RKO (cell line): ENCODE results near the gene ALOXE3.
A peak's percentile ranks its signal among the peaks of the same experiment; 100 is the strongest.

Experiments
- DNase-seq: peaks from one replicate; pipeline ENCODE4 v3.0.0-alpha.2; 2016; ENCODE audit warnings: low spot score

Gene ALOXE3

DNA sequence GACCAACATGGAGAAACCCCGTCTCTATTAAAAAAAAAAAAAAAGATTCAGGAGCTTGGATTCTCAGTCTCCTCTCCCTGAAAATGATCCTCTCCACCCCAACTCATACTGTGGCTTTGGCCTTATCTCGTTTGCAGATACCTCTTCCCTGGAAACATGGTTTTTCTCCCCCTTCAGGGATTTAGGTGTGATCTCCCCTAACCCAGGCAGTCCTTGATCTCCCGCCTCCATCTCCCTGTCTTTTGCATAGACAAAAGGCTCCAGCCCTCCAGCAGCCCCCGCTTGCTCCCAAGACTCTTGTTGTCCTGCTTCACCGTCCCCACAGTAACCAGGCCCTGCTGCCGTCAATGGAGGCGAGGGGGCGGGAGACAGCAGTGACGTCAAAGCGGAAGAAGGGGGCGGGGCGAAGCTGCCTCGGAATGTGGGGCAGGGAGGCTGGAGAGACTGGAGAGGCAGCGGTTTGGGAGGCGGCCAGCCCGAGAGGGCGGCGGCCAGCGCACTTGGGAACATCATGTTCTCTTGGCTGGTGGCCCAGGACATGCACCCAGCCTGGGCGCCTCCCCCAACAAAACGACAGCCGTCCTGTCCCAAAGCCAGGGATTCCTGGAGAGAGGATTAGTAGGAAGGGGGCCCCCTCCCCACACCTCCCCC is 35.8 kb upstream of the ALOXE3 start:
- peak; percentile 87 for DNase-seq

DNA sequence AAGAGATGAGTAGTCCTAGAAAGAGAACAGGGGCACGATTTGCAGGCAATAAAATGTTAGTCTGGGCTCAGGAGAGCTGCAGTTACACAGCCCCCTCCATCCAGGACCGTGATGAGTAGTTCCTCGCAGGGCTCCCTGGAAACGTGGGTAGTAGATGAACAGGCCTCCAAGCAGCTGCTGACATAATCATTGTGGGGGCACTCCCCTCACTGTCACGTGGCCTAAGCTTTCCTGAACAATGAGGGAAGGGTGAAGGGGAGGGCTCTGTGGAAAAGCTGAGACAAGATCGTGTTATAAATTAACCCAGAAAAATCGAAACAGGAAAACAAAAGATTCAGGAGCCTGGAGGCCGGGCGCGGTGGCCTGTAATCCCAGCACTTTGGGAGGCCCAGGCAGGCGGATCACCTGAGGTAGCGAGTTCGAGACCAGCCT is 35.2 kb upstream of the ALOXE3 start:
- peak; percentile 89 for DNase-seq

DNA sequence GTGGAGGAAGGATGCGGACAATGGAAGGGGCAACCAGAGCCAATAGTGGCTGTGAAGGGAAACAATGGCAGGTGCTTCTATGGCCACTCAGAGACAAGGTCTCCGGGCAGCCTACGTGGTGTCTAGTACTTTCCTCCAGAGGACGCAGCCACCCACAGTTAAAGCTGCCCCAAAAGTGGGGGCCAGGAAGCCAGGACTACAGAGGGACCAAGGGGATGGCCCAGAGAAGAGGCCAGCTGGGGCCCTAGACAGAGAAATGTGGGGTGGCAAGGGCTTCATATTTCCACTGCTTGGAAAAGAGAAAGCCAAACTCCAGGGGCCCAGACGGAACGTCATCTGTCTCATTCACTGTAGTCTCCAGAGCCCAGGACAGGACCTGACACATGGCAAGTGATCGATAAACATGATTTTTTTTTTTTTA is 34.7 kb upstream of the ALOXE3 start:
- DNase-seq, result no peak

DNA sequence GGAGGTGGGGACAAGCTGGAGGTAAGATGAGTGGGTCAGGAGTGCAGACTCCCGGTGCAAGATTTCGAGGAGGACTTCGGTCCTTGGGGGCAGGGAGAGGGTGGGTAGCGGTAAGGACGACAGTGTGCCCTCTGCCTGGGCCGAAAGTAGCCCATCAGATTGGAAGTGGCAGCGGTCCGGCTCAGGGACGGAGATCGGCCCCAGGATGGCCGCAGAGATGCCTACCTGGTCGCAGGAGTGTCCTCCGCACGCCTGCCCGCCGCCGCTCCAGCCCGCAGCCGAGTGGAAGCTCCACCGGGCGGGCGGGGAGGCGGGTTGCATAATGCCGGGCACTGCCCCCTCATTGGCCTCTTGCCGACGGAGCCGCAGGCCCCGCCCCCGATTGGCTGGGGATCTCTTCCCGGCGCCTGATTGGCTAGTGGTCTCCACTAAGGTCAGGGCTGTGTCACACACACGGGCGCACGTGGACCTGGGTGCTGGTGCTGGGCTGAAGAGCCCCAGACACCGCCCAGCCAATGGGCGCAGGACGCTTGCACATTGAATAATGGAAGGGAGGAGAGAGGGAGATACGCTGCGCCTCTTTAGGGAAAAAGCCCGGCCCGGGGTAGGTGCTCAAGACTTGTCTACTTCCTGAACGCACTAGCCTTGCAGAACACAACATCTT is 33.9 kb upstream of the ALOXE3 start, which contains the start of gene PER1:
TSS of gene PER1 (minus strand) at position 293 of the 664 bp plus-strand sequence. CDS start 1,698 bp downstream, outside the sequence.
- peak; percentile 94 for DNase-seq

GRCh38 chr17:8151641-8152111 is 33.4 kb upstream of the ALOXE3 start:
- peak; percentile 64 for DNase-seq

DNA sequence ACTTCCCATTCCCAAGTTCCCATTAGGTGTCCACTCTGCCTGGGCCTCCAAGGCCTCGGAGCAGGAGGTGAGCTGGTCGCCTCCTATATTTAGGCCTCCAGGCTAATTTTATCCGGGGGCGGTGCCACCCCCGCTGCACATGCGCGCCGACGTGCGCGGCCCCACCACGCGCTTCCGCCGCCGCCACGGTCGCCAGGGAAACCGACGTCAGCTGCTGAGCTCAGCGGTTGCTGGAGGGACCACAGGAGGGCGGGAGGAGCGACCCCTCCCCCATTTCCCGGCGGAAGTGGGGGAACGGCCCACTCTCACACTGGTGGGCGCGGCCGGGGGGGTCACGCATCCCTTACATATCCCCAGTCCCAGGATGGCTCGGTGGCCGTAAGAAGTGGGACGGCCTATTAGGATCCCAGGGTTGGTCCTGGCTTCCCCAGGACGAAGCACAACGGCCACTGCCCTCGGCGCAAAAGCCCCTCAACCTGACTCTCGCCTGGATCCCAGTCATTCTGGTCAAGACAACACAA is 32.9 kb upstream of the ALOXE3 start:
- peak; percentile 82 for DNase-seq

GRCh38 chr17:8150194-8151119 is 32.1 kb upstream of the ALOXE3 start:
- DNase-seq, result no peak

DNA sequence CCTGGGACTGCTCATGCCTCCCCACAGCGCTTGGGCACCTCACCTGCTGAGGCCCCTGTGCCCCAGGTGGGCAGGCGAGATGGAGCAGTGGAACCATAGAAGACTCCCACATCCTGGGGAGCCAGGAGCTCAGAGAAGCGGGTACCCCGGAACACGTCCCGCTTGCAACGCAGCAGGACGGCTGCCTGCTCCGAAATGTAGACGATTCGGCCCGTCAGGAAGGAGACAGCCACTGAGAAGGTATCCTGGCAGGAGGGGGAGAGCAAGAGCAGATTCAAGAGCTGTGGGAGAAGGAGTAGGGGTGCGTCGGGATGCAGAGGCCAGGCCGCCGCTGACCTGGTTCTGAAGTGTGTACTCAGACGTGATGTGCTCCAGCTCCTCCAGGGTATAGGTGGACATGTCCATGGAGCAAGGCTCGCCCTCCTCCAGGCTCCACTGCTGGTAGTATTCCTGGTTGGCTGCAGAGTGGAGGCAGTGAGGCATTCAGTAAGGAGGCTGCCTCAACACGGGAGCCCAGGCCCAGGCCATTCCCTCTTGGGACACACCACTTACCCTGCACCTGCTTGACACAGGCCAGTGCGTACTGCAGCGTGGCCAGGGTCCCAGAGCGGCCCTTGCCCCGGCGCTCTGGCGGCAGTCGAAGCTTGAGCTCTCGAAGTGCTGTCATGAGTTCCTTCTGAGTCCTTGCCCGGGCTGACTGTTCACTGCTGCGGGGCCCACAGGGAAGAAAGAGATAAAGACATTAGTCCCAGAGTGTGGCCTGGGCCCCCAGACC is 31.3 kb upstream of the ALOXE3 start:
- DNase-seq, result no peak

GRCh38 chr17:8148560-8148959 is 30.2 kb upstream of the ALOXE3 start:
- DNase-seq, result no peak

GRCh38 chr17:8147805-8148404 is 29.6 kb upstream of the ALOXE3 start:
- no peak for DNase-seq

DNA sequence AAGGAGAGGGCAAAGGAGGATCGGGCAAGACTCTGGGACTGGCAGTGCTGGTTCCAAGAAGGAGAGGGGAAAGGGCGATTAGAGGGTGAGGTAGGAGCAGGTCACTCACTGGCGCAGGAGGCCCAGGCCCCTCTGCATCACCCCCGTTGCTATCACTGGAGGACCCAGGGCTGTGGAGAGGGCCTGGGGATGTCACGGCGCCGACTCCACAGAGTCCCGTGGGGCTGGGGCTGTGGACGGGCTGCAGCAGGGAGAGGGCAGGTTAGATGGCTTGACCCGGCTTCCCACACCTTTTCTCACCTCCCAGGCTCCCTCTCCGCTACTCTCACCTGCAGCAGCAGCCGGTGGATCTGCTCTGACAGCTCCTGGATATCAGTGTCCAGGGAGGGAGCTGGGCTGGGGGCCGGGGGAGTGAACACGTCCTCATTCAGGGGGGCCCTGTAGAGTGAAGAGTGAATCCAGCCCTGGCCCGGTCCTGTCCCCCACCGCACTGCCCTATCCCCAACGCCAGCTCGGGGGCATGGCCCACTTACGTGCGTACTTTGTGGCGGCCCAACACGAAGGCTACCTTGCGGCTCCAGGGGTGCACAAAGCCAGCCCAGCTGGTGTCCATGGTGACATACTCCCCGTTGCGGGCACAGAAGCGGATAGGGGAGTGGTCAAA is 29.0 kb upstream of the ALOXE3 start:
- no peak for DNase-seq

DNA sequence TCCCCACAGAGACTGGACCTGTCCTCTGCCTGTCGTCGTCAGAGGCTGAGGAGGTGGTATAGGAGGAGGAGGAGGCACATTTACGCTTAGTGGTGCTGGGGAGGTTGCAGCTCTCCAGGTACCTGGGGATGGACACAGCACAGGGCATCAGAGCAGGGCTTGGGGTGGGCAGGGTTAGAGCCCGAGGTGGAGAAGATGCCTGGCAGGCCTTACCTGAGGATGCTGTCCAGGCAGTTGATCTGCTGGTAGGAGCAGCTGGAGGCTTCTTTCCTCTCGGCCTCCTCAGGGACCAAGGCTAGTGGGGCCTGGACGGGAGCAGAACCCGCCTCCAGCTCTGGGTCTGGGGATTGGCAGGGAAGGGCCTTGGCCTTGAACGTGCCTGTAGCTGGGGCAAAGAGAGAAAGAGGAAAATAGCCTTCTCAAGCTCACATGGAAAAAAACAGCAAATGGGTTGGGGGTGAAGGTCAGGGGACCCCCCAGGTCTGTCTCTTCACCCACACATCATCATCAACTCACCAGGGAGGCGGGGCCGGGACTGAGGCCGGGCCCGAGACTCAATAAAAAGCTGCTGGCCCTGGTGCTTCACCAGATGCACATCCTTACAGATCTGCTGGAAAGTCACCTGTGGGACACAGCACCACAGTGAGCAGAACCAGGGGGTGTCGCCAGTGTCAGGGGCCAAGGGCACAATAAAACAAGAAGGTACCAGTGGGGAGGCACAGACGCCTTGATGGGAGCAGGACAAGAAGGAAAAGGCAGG is 28.2 kb upstream of the ALOXE3 start:
- DNase-seq, result no peak

DNA sequence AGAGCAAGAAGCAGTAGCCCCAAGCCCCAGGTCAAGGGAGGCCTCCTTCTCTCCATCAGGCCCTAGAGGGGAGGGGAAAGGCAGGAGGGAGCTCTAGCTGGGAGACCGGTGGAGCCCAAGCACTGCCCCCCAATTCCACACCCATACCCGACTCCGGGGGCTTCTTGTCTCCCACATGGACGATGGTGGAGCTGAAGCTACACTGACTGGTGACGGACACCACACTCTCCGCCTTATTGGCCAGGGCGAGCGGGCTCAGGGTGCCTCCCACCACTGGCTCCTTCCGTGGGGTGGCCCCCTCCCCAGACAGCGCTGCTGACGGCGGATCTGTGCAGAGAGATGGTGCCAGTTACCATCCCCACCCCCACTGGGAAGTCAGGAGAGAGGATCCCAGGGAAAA is 27.5 kb upstream of the ALOXE3 start:
- DNase-seq, result no peak

DNA sequence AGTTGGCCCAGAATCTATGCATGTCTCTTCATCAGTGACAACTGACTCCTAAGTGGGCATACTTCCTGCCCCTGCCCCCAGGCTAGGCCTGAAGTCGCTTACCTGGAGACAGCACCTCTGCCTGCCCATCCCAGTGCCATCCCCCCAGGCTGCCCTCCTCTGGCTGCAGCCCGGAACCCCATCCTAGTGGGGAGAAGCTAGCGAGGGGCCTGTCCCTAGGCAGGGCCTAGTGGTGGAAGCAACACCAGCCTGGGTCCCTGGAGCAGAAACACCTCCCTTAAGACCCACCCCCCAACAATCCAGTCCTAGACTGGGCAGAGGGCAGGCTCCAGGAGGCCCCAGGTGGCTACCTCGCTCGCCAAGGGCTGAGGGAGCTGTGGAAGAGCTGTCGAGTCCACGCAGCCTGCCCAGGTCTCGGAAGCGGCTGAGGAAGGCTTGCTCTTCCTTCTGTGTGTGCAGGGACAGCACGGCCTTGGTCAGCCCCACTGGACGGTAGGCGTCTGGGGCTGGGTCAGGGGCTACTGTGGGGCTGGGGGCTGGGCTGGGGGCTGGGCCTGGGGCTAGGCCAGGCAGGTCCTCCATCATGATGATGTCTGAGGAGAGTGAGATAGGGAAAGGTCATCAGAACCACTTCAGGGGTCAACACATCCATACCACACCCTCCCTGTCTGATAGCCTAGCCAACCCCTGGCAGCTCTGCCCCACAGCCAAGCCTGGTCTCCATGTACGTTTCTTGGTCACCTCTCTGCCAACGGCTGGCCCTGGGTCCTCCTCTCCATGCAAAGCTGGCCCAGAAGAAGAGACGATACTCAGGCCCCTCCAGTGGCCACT is 26.3 kb upstream of the ALOXE3 start:
- no peak for DNase-seq

DNA sequence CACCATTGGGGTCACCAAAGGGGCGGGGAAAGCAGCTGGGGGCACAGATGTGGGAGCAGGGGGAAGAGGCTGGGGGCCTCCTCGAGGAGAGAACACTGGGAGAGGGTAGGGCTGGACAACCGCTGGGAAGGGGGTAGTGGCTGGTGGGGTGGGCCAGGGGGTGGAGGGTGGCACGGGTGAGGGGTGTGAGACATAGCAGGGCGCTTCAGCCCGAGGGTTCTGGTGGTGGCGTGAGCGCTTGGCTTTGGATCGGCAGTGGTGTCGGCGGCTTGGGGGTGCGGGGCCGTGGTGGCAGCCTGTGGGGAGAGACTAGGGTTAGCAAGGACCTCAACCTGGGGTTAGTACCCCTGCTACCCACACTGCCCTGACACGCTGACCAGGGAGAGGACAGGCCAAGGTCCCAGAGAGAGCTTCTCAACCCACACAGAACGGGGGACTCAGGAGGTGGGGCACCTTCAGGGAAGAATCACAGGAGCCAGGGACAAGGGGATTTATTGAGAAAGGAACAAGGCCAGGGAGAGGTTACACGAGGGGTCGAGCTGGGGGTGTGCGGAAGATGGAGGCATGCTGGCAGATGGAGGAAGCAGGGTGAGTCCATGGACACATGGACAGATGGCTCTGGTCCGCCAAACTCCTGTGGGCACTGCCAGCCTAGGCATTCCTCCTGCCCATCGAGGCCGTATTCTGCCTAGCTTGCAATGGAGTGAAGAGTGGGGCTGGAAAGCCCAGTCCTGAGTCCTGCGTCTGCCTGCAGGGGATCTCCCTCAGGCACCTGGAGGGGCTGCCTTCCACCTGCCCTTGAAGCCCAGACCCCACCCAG is 25.5 kb upstream of the ALOXE3 start:
- no peak for DNase-seq

DNA sequence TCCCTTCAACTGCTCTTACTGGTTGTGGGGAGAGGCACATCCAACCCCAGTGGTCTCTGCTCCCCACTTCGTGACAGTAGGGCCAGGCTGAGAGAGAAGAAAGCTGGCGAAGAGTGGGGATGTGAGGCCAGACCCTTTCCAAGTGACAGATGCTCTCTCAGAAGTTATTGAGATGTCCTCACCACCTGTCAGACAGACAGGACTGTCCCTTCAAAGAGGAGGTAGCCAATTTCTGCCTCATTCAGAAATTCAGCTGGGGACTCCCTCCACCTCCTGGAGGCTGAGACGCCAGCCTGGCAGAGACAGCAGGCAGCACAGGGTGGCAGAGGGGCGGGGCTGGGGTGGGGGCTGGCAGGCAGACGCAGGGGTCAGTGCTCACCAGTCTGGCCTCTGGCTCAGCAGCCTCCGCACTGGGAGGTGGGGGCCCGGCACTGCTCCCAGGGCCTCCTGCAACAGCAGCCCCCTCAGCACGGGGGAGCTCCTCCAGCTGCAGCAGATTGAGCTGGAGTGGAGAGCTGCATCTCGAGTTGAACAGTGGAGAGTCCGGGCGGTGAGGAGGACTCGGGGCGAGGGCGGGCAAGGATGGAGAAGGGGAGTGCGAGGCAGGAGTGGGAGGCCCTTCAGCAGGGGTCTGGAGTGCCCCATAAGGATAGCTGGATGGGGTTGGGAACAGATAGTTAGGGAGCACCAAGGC is 24.7 kb upstream of the ALOXE3 start:
- no peak for DNase-seq

DNA sequence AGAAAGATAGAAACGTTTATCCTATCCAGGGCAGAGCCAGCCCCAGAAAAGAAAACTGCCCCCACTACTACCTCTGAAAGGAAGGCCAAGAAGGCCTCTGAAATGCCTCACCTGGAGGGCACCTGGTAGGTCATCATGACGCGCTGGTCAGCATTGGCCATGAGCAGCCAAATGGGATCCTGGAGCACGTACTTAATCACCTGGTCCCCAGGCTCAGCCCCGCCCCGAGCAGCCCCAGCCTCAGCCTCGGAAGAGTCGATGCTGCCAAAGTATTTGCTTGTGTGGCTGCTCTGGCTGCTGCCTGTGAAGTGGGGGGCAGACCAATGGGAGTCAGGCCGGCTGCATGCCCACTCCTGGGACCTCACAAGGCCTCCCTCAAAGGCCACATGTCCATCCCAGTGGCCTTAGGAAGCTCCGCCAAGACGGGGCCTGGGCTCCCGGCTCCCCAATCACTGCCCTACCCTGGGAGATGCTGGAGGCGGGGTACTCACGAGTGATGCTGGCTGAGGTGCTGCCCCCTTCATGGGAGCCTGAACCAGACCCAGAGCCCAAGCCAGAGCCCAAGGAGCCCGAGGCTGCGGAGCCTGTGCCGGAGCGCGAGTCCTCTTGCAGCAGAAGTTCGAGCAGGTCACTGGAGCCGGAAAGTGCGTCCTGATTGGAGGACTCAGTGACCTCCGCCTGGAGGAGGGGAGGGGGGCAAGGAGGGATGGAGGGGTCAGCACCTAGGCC is 24.0 kb upstream of the ALOXE3 start:
- no peak for DNase-seq
